IPS-15b (cell line): Measurements from ENCODE around the gene RAB3C.
A peak's percentile ranks its signal among the peaks of the same experiment; 100 is the strongest.
"Not testable (repeated sequence)": the region's sequence is repeated elsewhere in the genome, so short reads cannot be mapped to it uniquely, and the experiment has no call there.

Experiments used
- H3K27me3 ChIP-seq: one replicate; pipeline ENCODE4 v1.6.1; 2013; ENCODE audit warnings: low read length; ENCODE audit not compliant: control insufficient read depth, insufficient read depth
- H3K36me3 ChIP-seq: one replicate; pipeline ENCODE4 v1.6.1; 2013; ENCODE audit warnings: low read length; ENCODE audit not compliant: control insufficient read depth, insufficient read depth
- H3K4me1 ChIP-seq: one replicate; pipeline ENCODE4 v1.6.1; 2013; ENCODE audit warnings: mild to moderate bottlenecking, low read length; ENCODE audit not compliant: control insufficient read depth, insufficient read depth
- H3K4me3 ChIP-seq: one replicate; pipeline ENCODE4 v1.5.1; 2013; ENCODE audit warnings: low read depth, low read length
- H3K9ac ChIP-seq: one replicate; pipeline ENCODE4 v1.6.1; 2013; ENCODE audit warnings: low read depth, mild to moderate bottlenecking, low read length
- H3K9me3 ChIP-seq: one replicate; pipeline ENCODE4 v1.6.1; 2013; ENCODE audit warnings: mild to moderate bottlenecking, low read length; ENCODE audit not compliant: control insufficient read depth, insufficient read depth

The RAB3C gene

GRCh38 chr5:58582803-58583491, at the start of gene RAB3C:
RAB3C (plus strand) TSS chr5:58583075; CDS start chr5:58583209, 134 bp downstream.
- peak within 1 kb of the TSS; percentile 99 for H3K4me3 ChIP-seq
- H3K27me3 ChIP-seq: peaks cover 32% of the 10 kb centered on the region
- no peaks in the 10 kb centered on the region for H3K36me3 ChIP-seq
- H3K4me1 ChIP-seq: no peaks in the 10 kb centered on the region
- no peaks in the 10 kb centered on the region for H3K9me3 ChIP-seq
- H3K9ac ChIP-seq: peak within 1 kb of the TSS; percentile 68

- H3K4me3 ChIP-seq, H3K9ac ChIP-seq, H3K9me3 ChIP-seq, H3K4me1 ChIP-seq, H3K27me3 ChIP-seq, H3K36me3 ChIP-seq: not testable (repeated sequence)
Observed at GRCh38 chr5:58541935-58542334, 40.9 kb upstream of the RAB3C start.

- Histone ChIP-seq H3K27me3 (no peaks in the 10 kb centered on the region), H3K4me1 (no peaks in the 10 kb centered on the region), H3K36me3 (no peaks in the 10 kb centered on the region), H3K9me3 (no peaks in the 10 kb centered on the region), H3K4me3 (no peak overlapping the region), H3K9ac (no peak overlapping the region)
Observed at GRCh38 chr5:58542709-58543108, 40.2 kb upstream of the RAB3C start.

- Histone ChIP-seq H3K9ac (no peak overlapping the region), H3K9me3 (no peaks in the 10 kb centered on the region), H3K36me3 (no peaks in the 10 kb centered on the region), H3K4me1 (no peaks in the 10 kb centered on the region), H3K27me3 (no peaks in the 10 kb centered on the region), H3K4me3 (no peak overlapping the region)
Observed at GRCh38 chr5:58543723-58544122, 39.2 kb upstream of the RAB3C start.

- Histone ChIP-seq H3K9me3 (no peaks in the 10 kb centered on the region), H3K4me3 (no peak overlapping the region), H3K9ac (no peak overlapping the region), H3K27me3 (no peaks in the 10 kb centered on the region), H3K4me1 (no peaks in the 10 kb centered on the region), H3K36me3 (no peaks in the 10 kb centered on the region)
Observed at GRCh38 chr5:58544195-58544594, 38.7 kb upstream of the RAB3C start.

- Histone ChIP-seq H3K4me1 (no peaks in the 10 kb centered on the region), H3K4me3 (no peak overlapping the region), H3K36me3 (no peaks in the 10 kb centered on the region), H3K9ac (no peak overlapping the region), H3K9me3 (no peaks in the 10 kb centered on the region), H3K27me3 (no peaks in the 10 kb centered on the region)
Observed at GRCh38 chr5:58544926-58545325, 37.9 kb upstream of the RAB3C start.

GRCh38 chr5:58545912-58546311, 37.0 kb upstream of the RAB3C start:
- no peaks in the 10 kb centered on the region for H3K9me3 ChIP-seq
- no peaks in the 10 kb centered on the region for H3K4me1 ChIP-seq
- no peak overlapping the region for H3K9ac ChIP-seq
- no peaks in the 10 kb centered on the region for H3K36me3 ChIP-seq
- H3K4me3 ChIP-seq: no peak overlapping the region
- no peaks in the 10 kb centered on the region for H3K27me3 ChIP-seq

- no peaks in the 10 kb centered on the region for H3K9me3 ChIP-seq
- H3K4me1 ChIP-seq: no peaks in the 10 kb centered on the region
- no peak overlapping the region for H3K9ac ChIP-seq
- H3K4me3 ChIP-seq: no peak overlapping the region
- H3K27me3 ChIP-seq: no peaks in the 10 kb centered on the region
- H3K36me3 ChIP-seq: no peaks in the 10 kb centered on the region
Observed at GRCh38 chr5:58548068-58548467, 34.8 kb upstream of the RAB3C start.

GRCh38 chr5:58551492-58551891, 31.4 kb upstream of the RAB3C start:
- Histone ChIP-seq H3K4me3 (no peak overlapping the region), H3K36me3 (no peaks in the 10 kb centered on the region), H3K9ac (no peak overlapping the region), H3K9me3 (no peaks in the 10 kb centered on the region), H3K4me1 (no peaks in the 10 kb centered on the region), H3K27me3 (no peaks in the 10 kb centered on the region)

- H3K27me3 ChIP-seq, H3K36me3 ChIP-seq, H3K9ac ChIP-seq, H3K9me3 ChIP-seq, H3K4me1 ChIP-seq: not testable (repeated sequence)
- peak overlapping the region; percentile 54 for H3K4me3 ChIP-seq
Observed at GRCh38 chr5:58557665-58558338, 25.1 kb upstream of the RAB3C start.

GRCh38 chr5:58563016-58563700, 19.7 kb upstream of the RAB3C start:
- not testable (repeated sequence) for H3K36me3 ChIP-seq, H3K4me3 ChIP-seq, H3K27me3 ChIP-seq, H3K9me3 ChIP-seq, H3K4me1 ChIP-seq, H3K9ac ChIP-seq
